Parathyroid adenoma (tissue), 2 donors: ENCODE measurements around the gene WNT3.

Source experiments
- H2AFZ ChIP-seq: fragments of 300-600 bp; sonication (generic); one replicate; pipeline ENCODE4 v1.7.0; 2017; ENCODE audit warnings: antibody characterized with exemption, mild to moderate bottlenecking
- H3K27ac ChIP-seq: fragments of 300-600 bp; sonication (generic); one replicate; pipeline ENCODE4 v1.7.0; 2017
- H3K27me3 ChIP-seq: fragments of 300-600 bp; sonication (generic); one replicate; pipeline ENCODE4 v1.7.0; 2017; ENCODE audit warnings: low read length; ENCODE audit not compliant: control insufficient read depth, insufficient read depth
- H3K36me3 ChIP-seq: fragments of 300-600 bp; sonication (generic); one replicate; pipeline ENCODE4 v1.7.0; 2017; ENCODE audit warnings: low read length; ENCODE audit not compliant: control insufficient read depth, insufficient read depth
- H3K4me1 ChIP-seq: fragments of 300-600 bp; sonication (generic); one replicate; pipeline ENCODE4 v1.7.0; 2017; ENCODE audit warnings: control low read depth
- H3K4me2 ChIP-seq: fragments of 300-600 bp; sonication (generic); one replicate; pipeline ENCODE4 v1.7.0; 2017; ENCODE audit warnings: low read length
- H3K4me3 ChIP-seq: fragments of 300-600 bp; sonication (generic); one replicate; pipeline ENCODE4 v1.7.0; 2017; ENCODE audit warnings: low read depth, low read length
- H3K79me2 ChIP-seq: fragments of 300-600 bp; sonication (generic); one replicate; pipeline ENCODE4 v1.7.0; 2017; ENCODE audit warnings: control low read depth
- H3K9ac ChIP-seq: fragments of 300-600 bp; sonication (generic); one replicate; pipeline ENCODE4 v1.7.0; 2017; ENCODE audit warnings: mild to moderate bottlenecking
- H3K9me3 ChIP-seq: fragments of 300-600 bp; sonication (generic); one replicate; pipeline ENCODE4 v1.7.0; 2017; ENCODE audit warnings: low read length; ENCODE audit not compliant: control insufficient read depth
- TF ChIP-seq, protein P1 (sequence below): fragments of 300-600 bp; sonication (generic); IDR thresholded peaks from one replicate; pipeline ENCODE4 v1.7.0; 2017; ENCODE audit warnings: antibody characterized with exemption, mild to moderate bottlenecking
- donor health status: primary hyperparathyroidism.

The WNT3 gene

GRCh38 chr17:46727572-46728348 is 90.7 kb downstream of the WNT3 start:
- Histone ChIP-seq H2AFZ (no peak overlapping the region), H3K27me3 (no peaks in the 10 kb centered on the region), H3K4me2 (no peak overlapping the region), H3K27ac (no peak overlapping the region), H3K79me2 (no peaks in the 10 kb centered on the region), H3K36me3 (no peaks in the 10 kb centered on the region), H3K9me3 (no peaks in the 10 kb centered on the region), H3K4me1 (peaks cover 8% of the 10 kb centered on the region), H3K9ac (no peak overlapping the region), H3K4me3 (no peak overlapping the region)
- TF ChIP-seq, protein P1, sequence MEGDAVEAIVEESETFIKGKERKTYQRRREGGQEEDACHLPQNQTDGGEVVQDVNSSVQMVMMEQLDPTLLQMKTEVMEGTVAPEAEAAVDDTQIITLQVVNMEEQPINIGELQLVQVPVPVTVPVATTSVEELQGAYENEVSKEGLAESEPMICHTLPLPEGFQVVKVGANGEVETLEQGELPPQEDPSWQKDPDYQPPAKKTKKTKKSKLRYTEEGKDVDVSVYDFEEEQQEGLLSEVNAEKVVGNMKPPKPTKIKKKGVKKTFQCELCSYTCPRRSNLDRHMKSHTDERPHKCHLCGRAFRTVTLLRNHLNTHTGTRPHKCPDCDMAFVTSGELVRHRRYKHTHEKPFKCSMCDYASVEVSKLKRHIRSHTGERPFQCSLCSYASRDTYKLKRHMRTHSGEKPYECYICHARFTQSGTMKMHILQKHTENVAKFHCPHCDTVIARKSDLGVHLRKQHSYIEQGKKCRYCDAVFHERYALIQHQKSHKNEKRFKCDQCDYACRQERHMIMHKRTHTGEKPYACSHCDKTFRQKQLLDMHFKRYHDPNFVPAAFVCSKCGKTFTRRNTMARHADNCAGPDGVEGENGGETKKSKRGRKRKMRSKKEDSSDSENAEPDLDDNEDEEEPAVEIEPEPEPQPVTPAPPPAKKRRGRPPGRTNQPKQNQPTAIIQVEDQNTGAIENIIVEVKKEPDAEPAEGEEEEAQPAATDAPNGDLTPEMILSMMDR: no peak

DNA sequence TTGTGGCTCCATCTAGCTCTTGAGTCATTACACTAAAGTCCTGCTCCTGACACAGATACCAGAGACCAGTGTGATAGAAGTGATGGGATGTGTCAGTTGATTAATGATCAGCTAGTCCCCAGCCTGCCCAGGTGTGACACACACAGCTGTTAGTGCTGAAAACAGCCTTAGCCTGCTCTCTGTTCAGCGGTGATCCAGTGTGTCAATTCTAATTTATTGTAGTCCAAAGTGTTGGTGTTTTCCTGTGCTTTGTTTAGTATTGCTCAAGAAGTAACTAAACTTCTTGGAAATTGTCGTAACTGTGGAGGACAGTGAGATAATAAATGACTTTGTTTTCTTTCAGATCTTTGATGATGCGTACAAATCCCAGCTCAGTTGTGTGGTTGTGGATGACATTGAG is 92.3 kb downstream of the WNT3 start:
- Histone ChIP-seq H3K9ac (no peak overlapping the region), H3K27ac (no peak overlapping the region), H3K79me2 (no peaks in the 10 kb centered on the region), H3K4me2 (peak overlapping the region; percentile 28), H3K9me3 (no peaks in the 10 kb centered on the region), H3K4me3 (no peak overlapping the region), H3K4me1 (peaks cover 11% of the 10 kb centered on the region), H2AFZ (no peak overlapping the region), H3K27me3 (no peaks in the 10 kb centered on the region), H3K36me3 (no peaks in the 10 kb centered on the region)
- TF ChIP-seq, protein P1: no peak

DNA sequence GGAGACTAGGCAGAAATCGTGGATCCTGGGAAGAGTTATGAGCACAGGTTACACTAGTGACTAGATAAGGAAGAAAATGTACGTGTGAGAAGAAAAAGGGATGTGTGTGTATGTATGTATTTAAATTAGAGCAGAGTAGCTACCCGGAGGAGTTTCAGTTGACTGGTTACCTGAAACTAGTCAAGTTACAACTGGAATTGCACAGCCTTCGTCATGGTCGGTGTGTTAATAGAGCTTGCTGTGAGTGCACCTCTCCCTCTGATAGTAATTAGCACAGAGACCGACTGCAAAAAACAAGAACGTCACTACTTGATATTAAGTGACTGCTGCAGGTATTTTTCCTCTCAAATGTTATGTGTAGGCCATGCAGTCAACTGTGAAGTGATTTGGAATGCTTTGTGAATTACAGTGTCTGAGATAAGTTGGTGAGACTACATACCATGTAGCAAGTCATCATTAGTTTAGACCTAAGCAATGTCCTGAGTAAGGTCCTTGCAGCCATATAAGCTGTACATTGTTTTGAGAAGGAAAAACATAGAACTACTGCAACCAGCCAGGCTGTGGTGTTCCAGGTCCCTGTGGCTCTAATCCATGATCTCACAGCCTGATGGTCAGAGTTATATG is 95.7 kb downstream of the WNT3 start:
- no peaks in the 10 kb centered on the region for H3K36me3 ChIP-seq
- no peaks in the 10 kb centered on the region for H3K9me3 ChIP-seq
- peak overlapping the region; percentile 23 for H2AFZ ChIP-seq
- H3K4me1 ChIP-seq: peaks cover 16% of the 10 kb centered on the region
- peak overlapping the region; percentile 34 for H3K27ac ChIP-seq
- H3K79me2 ChIP-seq: no peaks in the 10 kb centered on the region
- H3K9ac ChIP-seq: no peak overlapping the region
- no peak overlapping the region for H3K4me3 ChIP-seq
- no peaks in the 10 kb centered on the region for H3K27me3 ChIP-seq
- TF ChIP-seq, protein P1: no peak
- peak overlapping the region; percentile 22 for H3K4me2 ChIP-seq

DNA sequence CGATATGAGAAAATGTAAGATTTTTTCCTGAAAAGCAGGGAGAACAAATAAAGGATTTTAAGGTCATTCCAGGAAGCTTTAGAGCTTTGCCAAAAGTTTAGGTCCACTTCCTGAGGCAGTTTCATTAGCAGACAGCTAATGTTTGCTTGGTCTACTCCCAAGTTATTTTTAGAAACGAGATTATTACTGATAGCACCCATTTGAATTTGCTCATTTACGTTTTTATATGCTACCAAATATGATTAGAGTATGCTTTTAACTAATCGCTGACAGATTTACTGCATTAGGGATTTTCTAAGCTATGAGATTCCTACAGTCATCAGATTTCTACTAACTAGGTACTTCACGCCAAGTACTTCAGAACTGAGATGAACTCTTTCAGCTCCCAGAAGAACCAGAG is 98.1 kb downstream of the WNT3 start:
- no peak overlapping the region for H3K27ac ChIP-seq
- no peaks in the 10 kb centered on the region for H3K36me3 ChIP-seq
- TF ChIP-seq, protein P1: no peak
- H3K79me2 ChIP-seq: no peaks in the 10 kb centered on the region
- H3K9ac ChIP-seq: no peak overlapping the region
- peak overlapping the region; percentile 41 for H3K4me2 ChIP-seq
- no peak overlapping the region for H2AFZ ChIP-seq
- no peaks in the 10 kb centered on the region for H3K9me3 ChIP-seq
- no peaks in the 10 kb centered on the region for H3K27me3 ChIP-seq
- H3K4me1 ChIP-seq: peaks cover 16% of the 10 kb centered on the region
- H3K4me3 ChIP-seq: peak overlapping the region; percentile 36
